Ascending aorta (tissue), 2 donors: ENCODE results near the gene SUSD3. TPM values are rescaled to one million over a fixed set of nuclear protein-coding genes. Genes with fewer than 3 reads are reported as not detected.
A peak's percentile ranks its signal among the peaks of the same experiment; 100 is the strongest.

Experiments used
- DNase-seq, 2 donors: peaks; one replicate each; pipeline ENCODE4 v3.0.0-alpha.2; 2019; ENCODE audit warnings: low spot score in 2 of 2
- H3K27ac ChIP-seq, 2 donors: fragments of 200-600 bp; sonication (generic); one replicate each; pipeline ENCODE4 v1.5.1; 2016 to 2017; ENCODE audit warnings: mild to moderate bottlenecking in 1 of 2
- H3K27me3 ChIP-seq: fragments of 200-600 bp; sonication (generic); one replicate; pipeline ENCODE4 v1.5.1; 2017
- H3K36me3 ChIP-seq, 2 donors: fragments of 200-600 bp; sonication (generic); one replicate each; pipeline ENCODE4 v1.5.1; 2016
- H3K4me1 ChIP-seq, 2 donors: fragments of 200-600 bp; sonication (generic); one replicate each; pipeline ENCODE4 v1.5.1; 2016 to 2017; ENCODE audit warnings: mild to moderate bottlenecking in 1 of 2
- H3K4me3 ChIP-seq, 2 donors: fragments of 200-600 bp; sonication (generic); one replicate each; pipeline ENCODE4 v1.5.1; 2016 to 2017; ENCODE audit warnings: mild to moderate bottlenecking in 1 of 2
- H3K9me3 ChIP-seq, 2 donors: fragments of 200-600 bp; sonication (generic); one replicate each; pipeline ENCODE4 v1.5.1; 2016
- CTCF ChIP-seq, 3 experiments: fragments of 200-600 bp in 2 of 3; fragments of 450-650 bp in 1 of 3; sonication (generic) in 2 of 3; IDR thresholded peaks; one replicate each; pipeline ENCODE4 v1.5.1; 2016 to 2019; ENCODE audit warnings: antibody characterized with exemption in 3 of 3, mild to moderate bottlenecking in 1 of 3, moderate library complexity in 1 of 3
- intact Hi-C: fragments of 100-400 bp; cut with DNase I; formaldehyde crosslinking; loops from one replicate; pipeline ENCODE4 v1.15.1; 2023
- total RNA-seq: library from RNA; depleted of rRNA; stranded (reverse); fragments of >200 nt; gene quantifications from one replicate; pipeline ENCODE4 v1.1.0, GENCODE V29; 2016

Gene SUSD3
- total RNA-seq, 1 donor from 2014 or later, result not detected

DNA sequence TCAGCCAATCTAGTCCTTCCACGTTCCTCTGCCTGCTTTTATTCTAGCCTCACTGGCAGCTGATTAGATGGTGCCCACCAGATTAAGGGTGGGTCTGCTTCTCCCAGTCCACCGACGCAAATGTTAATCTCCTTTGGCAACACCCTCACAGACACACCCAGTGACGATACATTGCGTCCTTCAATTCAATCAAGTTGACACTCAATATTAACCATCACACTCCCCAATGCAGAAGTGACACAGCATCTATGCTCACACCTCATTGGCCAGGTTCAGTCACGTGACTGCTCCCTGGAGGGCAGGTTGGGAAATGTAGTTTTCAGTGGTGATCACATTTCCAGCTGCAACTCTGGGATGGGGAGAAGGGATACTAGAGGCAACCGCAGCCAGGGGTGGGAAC lies 13.0 kb downstream of the SUSD3 start:
- intact Hi-C loops, result no loop called here
- no peaks in the 10 kb centered on the region for H3K9me3 ChIP-seq
- peak overlapping the region; percentile 2 to 58 for H3K27ac ChIP-seq
- no peak for TF ChIP-seq CTCF (IDR thresholded peaks at IDR 0.05)
- H3K4me3 ChIP-seq, result no peak overlapping the region
- DNase-seq, result no peak
- no peaks in the 10 kb centered on the region for H3K36me3 ChIP-seq
- H3K4me1 ChIP-seq, result peaks cover 9 to 20% of the 10 kb centered on the region in 2 donors
- no peaks in the 10 kb centered on the region for H3K27me3 ChIP-seq

DNA sequence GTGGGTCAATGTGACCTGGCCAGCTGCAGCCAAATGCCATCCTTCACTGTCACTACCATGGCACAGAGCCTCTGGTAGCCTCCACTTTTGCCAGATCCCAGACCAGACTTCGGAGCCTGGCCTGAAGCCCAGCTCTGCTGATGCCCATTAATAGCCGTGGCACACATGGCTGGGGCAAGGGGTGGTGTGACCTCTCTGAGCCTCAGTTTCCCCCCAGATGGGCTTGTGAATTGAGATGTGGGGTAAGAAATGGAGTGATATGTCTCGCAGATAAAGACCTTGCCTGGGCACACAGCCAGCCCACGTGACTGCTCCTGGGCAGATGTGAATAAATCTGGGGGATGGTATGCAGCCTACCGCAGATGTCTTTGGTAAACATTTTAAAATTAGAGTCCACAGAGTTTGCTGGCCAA lies 13.9 kb downstream of the SUSD3 start:
- intact Hi-C loops, result loop anchor here (2.0 kb wide), 1 partner anchor 20 kb away; no protein-coding TSS in a partner anchor
- Histone ChIP-seq H3K9me3 (no peaks in the 10 kb centered on the region), H3K27ac (peak overlapping the region; percentile 58 to 59), H3K4me3 (no peak overlapping the region), H3K4me1 (peaks cover 9 to 20% of the 10 kb centered on the region in 2 donors), H3K36me3 (no peaks in the 10 kb centered on the region), H3K27me3 (no peaks in the 10 kb centered on the region)
- DNase-seq, result no peak
- no peak for TF ChIP-seq CTCF (IDR thresholded peaks at IDR 0.05)

DNA sequence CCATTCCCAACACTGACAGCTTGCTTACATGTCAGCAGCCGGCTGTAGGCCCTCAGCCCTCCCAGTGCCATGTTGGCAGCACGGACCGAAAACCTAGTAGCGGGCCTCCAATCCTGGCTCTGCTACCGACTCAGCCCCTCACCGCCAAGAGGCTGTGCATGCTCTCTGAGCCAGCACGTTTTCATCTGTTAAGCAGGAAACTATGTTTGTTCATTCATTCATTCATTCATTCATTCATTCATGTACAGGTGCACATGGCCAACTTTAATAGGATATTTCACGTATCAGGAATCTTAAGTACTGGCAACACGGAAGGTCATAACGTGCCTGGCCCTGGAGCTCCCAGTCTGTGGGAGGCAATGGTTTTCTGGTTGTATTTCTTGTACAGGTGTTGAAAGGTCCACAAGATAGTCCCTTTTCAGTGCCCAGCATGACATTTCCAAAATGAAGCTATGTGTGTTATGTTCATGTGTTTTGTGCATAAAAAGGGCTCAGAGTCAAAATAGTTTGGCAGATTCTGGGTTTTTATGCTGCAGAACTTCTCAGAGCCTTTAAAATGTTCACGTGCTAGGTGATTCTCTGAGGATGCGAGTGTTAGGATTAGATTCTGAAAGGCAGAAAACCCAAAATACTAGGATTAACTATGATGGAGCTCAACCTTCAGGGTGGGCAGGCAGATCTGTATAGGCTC lies 17.7 kb downstream of the SUSD3 start:
- no peak for DNase-seq
- H3K9me3 ChIP-seq, result no peaks in the 10 kb centered on the region
- no peak overlapping the region for H3K4me3 ChIP-seq
- H3K27ac ChIP-seq, result no peak overlapping the region
- H3K36me3 ChIP-seq, result peaks cover 0 to 11% of the 10 kb centered on the region in 2 donors
- intact Hi-C loops, result no loop called here
- H3K4me1 ChIP-seq, result peaks cover 9 to 20% of the 10 kb centered on the region in 2 donors
- no peaks in the 10 kb centered on the region for H3K27me3 ChIP-seq
- TF ChIP-seq CTCF (IDR thresholded peaks at IDR 0.05), result no peak

DNA sequence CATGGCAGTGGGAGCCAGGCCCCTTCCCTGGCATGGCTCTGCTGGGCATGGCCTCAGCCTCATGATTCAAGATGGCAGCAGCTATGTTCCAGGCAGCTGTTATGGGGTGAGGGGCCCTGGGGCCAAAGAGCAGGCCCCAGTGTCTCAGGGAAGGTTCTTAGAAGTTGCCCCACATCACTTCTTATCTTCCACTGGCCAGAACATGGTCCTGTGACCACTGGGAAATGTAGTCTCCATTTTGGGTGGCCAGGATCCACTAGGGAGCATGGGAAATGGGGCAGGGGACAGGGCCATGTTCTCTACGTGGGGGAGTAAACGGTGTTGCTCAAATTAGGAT lies 18.3 kb downstream of the SUSD3 start:
- TF ChIP-seq CTCF (IDR thresholded peaks at IDR 0.05), result no peak
- peaks cover 9 to 15% of the 10 kb centered on the region in 2 donors for H3K4me1 ChIP-seq
- DNase-seq, result no peak
- no peaks in the 10 kb centered on the region for H3K27me3 ChIP-seq
- H3K27ac ChIP-seq, result no peak overlapping the region
- H3K9me3 ChIP-seq, result no peaks in the 10 kb centered on the region
- intact Hi-C loops, result no loop called here
- no peak overlapping the region for H3K4me3 ChIP-seq
- peaks cover 0 to 11% of the 10 kb centered on the region in 2 donors for H3K36me3 ChIP-seq

DNA sequence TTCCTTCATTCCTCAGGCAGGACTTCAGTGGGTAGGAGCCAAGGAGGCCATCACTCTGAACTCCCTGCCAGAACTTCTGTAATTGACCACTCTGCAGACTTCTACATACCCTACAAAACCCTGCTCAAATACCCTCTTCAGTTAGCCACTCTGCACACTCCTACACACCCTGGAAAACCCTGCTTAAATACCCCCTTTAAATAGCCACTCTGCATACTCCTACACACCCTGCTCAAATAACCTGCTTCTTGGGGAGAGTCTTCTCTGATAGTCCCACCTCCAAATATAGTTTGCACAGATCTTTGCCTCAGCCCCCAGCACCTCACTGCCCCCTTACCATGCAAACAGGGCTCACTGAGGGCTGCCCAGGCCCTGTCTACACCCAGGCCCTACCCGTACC lies 18.9 kb downstream of the SUSD3 start:
- Histone ChIP-seq H3K27me3 (no peaks in the 10 kb centered on the region), H3K4me3 (no peak overlapping the region), H3K36me3 (peaks cover 0 to 11% of the 10 kb centered on the region in 2 donors), H3K9me3 (no peaks in the 10 kb centered on the region), H3K4me1 (peaks cover 5 to 9% of the 10 kb centered on the region in 2 donors), H3K27ac (no peak overlapping the region)
- intact Hi-C loops, result no loop called here
- DNase-seq, result no peak
- no peak for TF ChIP-seq CTCF (IDR thresholded peaks at IDR 0.05)
